Loucy (cell line): ENCODE data around the gene ARID1B.

Source experiments
- H2AFZ ChIP-seq: fragments of 200-600 bp; sonication (generic); 2 replicates; pipeline ENCODE4 v1.6.0; 2016; ENCODE audit warnings: antibody characterized with exemption, mild to moderate bottlenecking, low read length, moderate library complexity
- H3F3A ChIP-seq: fragments of 200-600 bp; 2 replicates; pipeline ENCODE4 v1.6.0; 2016; ENCODE audit warnings: antibody characterized with exemption, low read depth, mild to moderate bottlenecking
- H3K27me3 ChIP-seq: fragments of 200-600 bp; sonication (generic); 2 replicates; pipeline ENCODE4 v1.6.1; 2014; ENCODE audit warnings: low read length, mild to moderate bottlenecking; ENCODE audit not compliant: insufficient read depth, poor library complexity, severe bottlenecking
- H3K36me3 ChIP-seq: fragments of 200-600 bp; sonication (generic); 2 replicates; pipeline ENCODE4 v1.6.1; 2016; ENCODE audit warnings: low read length; ENCODE audit not compliant: insufficient read depth
- H3K4me1 ChIP-seq: fragments of 200-600 bp; sonication (generic); 2 replicates; pipeline ENCODE4 v1.5.1; 2014; ENCODE audit warnings: low read length, mild to moderate bottlenecking; ENCODE audit not compliant: insufficient read depth, poor library complexity, severe bottlenecking
- H3K4me2 ChIP-seq: fragments of 200-600 bp; sonication (generic); 2 replicates; pipeline ENCODE4 v1.6.0; 2014; ENCODE audit warnings: antibody characterized with exemption, low read length, low read depth, mild to moderate bottlenecking; ENCODE audit not compliant: poor library complexity, severe bottlenecking
- H3K4me3 ChIP-seq: fragments of 200-600 bp; sonication (generic); 2 replicates; pipeline ENCODE4 v1.5.1; 2014; ENCODE audit warnings: low read length, mild to moderate bottlenecking, mixed read lengths; ENCODE audit not compliant: poor library complexity, severe bottlenecking
- H3K79me2 ChIP-seq: fragments of 200-600 bp; sonication (generic); 2 replicates; pipeline ENCODE4 v1.6.1; 2014; ENCODE audit warnings: low read length; ENCODE audit not compliant: insufficient read depth
- H3K9ac ChIP-seq: fragments of 200-600 bp; sonication (generic); 2 replicates; pipeline ENCODE4 v1.6.0; 2014; ENCODE audit warnings: mild to moderate bottlenecking, low read depth, low read length, moderate library complexity; ENCODE audit not compliant: poor library complexity, severe bottlenecking
- H3K9me2 ChIP-seq: fragments of 200-600 bp; sonication (generic); replicated peaks from 2 replicates; pipeline ENCODE4 v1.6.1; 2016; ENCODE audit warnings: low read depth, low read length, mixed read lengths
- H3K9me3 ChIP-seq: fragments of 200-600 bp; sonication (generic); 2 replicates; pipeline ENCODE4 v1.6.1; 2014; ENCODE audit warnings: mild to moderate bottlenecking, antibody characterized with exemption, low read length, low read depth; ENCODE audit not compliant: insufficient read depth
- H4K20me1 ChIP-seq: fragments of 200-600 bp; sonication (generic); 2 replicates; pipeline ENCODE4 v1.6.0; 2014; ENCODE audit warnings: antibody characterized with exemption, low read length, mild to moderate bottlenecking; ENCODE audit not compliant: insufficient read depth, poor library complexity, severe bottlenecking
- EZH2phosphoT487 ChIP-seq: fragments of 200-600 bp; IDR thresholded peaks from 2 replicates; pipeline ENCODE4 v1.6.1; 2018; ENCODE audit warnings: antibody characterized with exemption, mild to moderate bottlenecking, moderate library complexity, borderline replicate concordance
- TF ChIP-seq, protein P1 (sequence below): fragments of 200-600 bp; sonication (generic); conservative IDR thresholded peaks from 2 replicates; pipeline ENCODE4 v1.5.1; 2014; ENCODE audit warnings: mild to moderate bottlenecking, antibody characterized with exemption, low read length

ARID1B gene

DNA sequence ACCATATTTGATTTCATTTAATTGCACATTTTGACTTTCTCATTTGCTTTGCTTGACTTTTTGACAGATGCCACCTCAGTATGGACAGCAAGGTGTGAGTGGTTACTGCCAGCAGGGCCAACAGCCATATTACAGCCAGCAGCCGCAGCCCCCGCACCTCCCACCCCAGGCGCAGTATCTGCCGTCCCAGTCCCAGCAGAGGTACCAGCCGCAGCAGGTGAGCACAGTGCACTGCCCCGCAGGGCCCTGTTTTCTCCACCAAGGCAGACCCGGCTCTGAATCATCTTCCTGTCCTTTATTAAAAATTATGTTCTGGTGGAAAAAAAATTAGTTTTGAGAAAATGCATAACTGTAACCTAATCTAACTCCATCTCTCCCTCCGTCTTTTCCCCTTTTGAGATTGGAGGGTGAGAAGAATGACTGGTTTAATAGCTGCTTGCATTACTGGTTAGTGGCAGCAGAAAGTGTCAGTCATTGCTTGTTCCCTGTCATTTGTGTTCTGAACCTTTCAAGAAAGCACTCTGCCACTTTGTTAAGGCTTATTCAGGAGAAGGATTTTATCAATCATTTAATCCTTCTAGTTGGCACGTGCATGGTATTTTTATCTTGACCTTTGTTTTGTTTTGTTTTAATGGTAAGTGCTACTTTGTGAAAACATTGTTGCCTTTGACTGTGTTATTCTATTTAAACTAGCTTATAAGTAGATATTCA lies 124.3 kb downstream of the ARID1B start:
- H3K4me1 ChIP-seq = peaks cover 36% of the 10 kb centered on the region
- H3K4me2 ChIP-seq = peak overlapping the region; percentile 40
- H3K79me2 ChIP-seq = peaks cover 90% of the 10 kb centered on the region
- no peaks in the 10 kb centered on the region for H3F3A ChIP-seq
- H2AFZ ChIP-seq = no peak overlapping the region
- peaks cover 26% of the 10 kb centered on the region; the same call in 1 of the 2 replicates for H3K36me3 ChIP-seq
- no peak for TF ChIP-seq EZH2phosphoT487
- TF ChIP-seq, protein P1, sequence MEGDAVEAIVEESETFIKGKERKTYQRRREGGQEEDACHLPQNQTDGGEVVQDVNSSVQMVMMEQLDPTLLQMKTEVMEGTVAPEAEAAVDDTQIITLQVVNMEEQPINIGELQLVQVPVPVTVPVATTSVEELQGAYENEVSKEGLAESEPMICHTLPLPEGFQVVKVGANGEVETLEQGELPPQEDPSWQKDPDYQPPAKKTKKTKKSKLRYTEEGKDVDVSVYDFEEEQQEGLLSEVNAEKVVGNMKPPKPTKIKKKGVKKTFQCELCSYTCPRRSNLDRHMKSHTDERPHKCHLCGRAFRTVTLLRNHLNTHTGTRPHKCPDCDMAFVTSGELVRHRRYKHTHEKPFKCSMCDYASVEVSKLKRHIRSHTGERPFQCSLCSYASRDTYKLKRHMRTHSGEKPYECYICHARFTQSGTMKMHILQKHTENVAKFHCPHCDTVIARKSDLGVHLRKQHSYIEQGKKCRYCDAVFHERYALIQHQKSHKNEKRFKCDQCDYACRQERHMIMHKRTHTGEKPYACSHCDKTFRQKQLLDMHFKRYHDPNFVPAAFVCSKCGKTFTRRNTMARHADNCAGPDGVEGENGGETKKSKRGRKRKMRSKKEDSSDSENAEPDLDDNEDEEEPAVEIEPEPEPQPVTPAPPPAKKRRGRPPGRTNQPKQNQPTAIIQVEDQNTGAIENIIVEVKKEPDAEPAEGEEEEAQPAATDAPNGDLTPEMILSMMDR = no peak
- H4K20me1 ChIP-seq = peaks cover 65% of the 10 kb centered on the region
- no peak overlapping the region for H3K9ac ChIP-seq
- no peaks in the 10 kb centered on the region for H3K9me3 ChIP-seq
- no peaks in the 10 kb centered on the region for H3K9me2 ChIP-seq
- no peak overlapping the region for H3K4me3 ChIP-seq
- no peaks in the 10 kb centered on the region for H3K27me3 ChIP-seq

DNA sequence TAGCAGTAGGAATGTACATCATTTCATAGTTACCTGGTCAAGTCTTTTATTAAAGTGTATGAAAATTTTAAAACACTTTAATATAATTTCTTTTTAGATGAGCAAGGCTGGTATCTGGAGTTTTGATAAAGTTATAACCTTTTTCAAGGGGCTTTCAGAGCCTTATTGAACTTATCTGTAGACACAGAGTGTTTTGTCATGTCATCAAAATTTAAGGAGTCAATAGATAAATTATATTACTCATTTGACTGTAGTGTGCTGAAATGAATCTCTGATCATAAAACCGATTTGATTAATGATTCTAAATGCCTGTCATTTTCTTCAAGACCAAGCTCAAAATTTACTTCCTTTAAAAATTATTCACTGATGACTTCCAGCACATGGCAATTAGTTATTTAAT lies 125.6 kb downstream of the ARID1B start:
- peaks cover 92% of the 10 kb centered on the region for H3K79me2 ChIP-seq
- no peaks in the 10 kb centered on the region for H3K27me3 ChIP-seq
- H2AFZ ChIP-seq = no peak overlapping the region
- no peak overlapping the region for H3K4me2 ChIP-seq
- H3K9me3 ChIP-seq = no peaks in the 10 kb centered on the region
- no peak overlapping the region for H3K4me3 ChIP-seq
- peaks cover 74% of the 10 kb centered on the region for H4K20me1 ChIP-seq
- H3K36me3 ChIP-seq = peaks cover 28% of the 10 kb centered on the region; the same call in 1 of the 2 replicates
- peaks cover 36% of the 10 kb centered on the region for H3K4me1 ChIP-seq
- no peak for TF ChIP-seq EZH2phosphoT487
- TF ChIP-seq, protein P1 = no peak
- no peaks in the 10 kb centered on the region for H3K9me2 ChIP-seq
- no peak overlapping the region for H3K9ac ChIP-seq
- no peaks in the 10 kb centered on the region for H3F3A ChIP-seq

DNA sequence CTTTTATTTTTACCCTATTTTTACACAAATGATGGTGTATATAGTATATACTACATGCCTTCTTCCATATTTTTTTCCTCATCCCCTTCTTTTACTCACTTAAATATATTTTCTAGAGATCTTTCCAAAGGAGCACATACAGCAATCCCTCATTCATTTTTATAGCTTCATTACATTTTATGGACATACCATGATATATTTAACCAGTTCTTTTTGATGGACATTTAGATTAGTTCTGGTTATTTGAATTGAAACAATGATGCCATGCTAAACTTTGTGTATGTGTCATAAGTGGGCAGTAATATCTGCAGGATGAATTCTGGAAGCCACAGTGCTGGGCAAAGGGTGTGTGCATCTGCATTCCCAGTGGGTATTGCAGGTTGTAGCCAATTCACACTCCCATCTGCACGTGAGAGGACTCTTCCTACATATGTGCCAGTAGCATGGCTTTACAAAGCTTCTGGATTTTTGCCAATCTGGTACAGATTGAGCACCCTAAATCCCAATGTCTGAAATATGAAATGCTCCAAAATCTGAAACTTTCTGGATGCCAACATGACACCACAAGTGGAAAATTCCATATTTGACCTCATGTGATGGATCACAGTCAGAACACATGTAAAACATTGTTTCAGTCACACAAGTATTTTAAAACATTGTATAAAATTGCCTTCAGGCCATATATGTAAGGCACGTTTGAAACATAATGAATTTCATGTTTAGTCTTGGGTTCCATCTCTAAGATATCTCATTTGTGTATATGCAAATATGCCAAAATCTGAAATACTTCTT lies 127.2 kb downstream of the ARID1B start:
- Histone ChIP-seq H3K4me2 (no peak overlapping the region), H3K79me2 (peaks cover 88% of the 10 kb centered on the region), H3K9ac (no peak overlapping the region), H3K4me1 (peaks cover 38% of the 10 kb centered on the region), H3K9me2 (no peaks in the 10 kb centered on the region), H3K9me3 (no peaks in the 10 kb centered on the region), H3K4me3 (no peak overlapping the region), H3F3A (no peaks in the 10 kb centered on the region), H3K36me3 (peaks cover 28% of the 10 kb centered on the region; the same call in 1 of the 2 replicates), H2AFZ (no peak overlapping the region), H4K20me1 (peaks cover 77% of the 10 kb centered on the region), H3K27me3 (no peaks in the 10 kb centered on the region)
- TF ChIP-seq, protein P1 = no peak
- no peak for TF ChIP-seq EZH2phosphoT487
